Adrenal gland (tissue), 12 donors: Measurements from ENCODE around the gene HIC1. TPM values are rescaled to one million over a fixed set of nuclear protein-coding genes. Genes with fewer than 3 reads are reported as not detected.

Experiments
- DNase-seq, 7 donors: peaks; one replicate each; pipeline ENCODE4 v3.0.0-alpha.2; 2019 to 2020
- H3K27ac ChIP-seq, 5 donors: fragments of 200-600 bp; sonication (generic) in 4 of 5; 1 replicate in 3 of 5; 2 replicates in 2 of 5; pipeline versions ENCODE4 v1.5.1 to v1.8.0; 2016 to 2020; ENCODE audit warnings: mild to moderate bottlenecking in 1 of 5
- H3K27me3 ChIP-seq: fragments of 200-600 bp; 2 replicates; pipeline ENCODE4 v1.8.0; 2021
- H3K36me3 ChIP-seq, 2 donors: fragments of 200-600 bp; replicated peaks in 1 of 2; 1 replicate in 1 of 2; 2 replicates in 1 of 2; pipeline versions ENCODE4 v1.5.1 to v1.8.0; 2018 to 2022
- H3K4me1 ChIP-seq, 2 donors: fragments of 200-600 bp; replicated peaks in 1 of 2; 1 replicate in 1 of 2; 2 replicates in 1 of 2; pipeline versions ENCODE4 v1.5.1 to v1.8.0; 2018 to 2021
- H3K4me3 ChIP-seq, 4 donors: fragments of 200-600 bp; sonication (generic) in 3 of 4; one replicate each; pipeline ENCODE4 v1.5.1; 2016 to 2018
- H3K9me3 ChIP-seq, 3 donors: fragments of 200-600 bp; sonication (generic) in 1 of 3; replicated peaks in 1 of 3; 1 replicate in 2 of 3; 2 replicates in 1 of 3; pipeline versions ENCODE4 v1.5.1 to v1.8.0; 2016 to 2021
- POLR2A ChIP-seq, 2 donors: fragments of 450-650 bp; IDR thresholded peaks; one replicate each; pipeline ENCODE4 v1.6.1; 2017; ENCODE audit warnings: antibody characterized with exemption in 2 of 2, mild to moderate bottlenecking in 2 of 2, moderate library complexity in 1 of 2
- WGBS, 4 donors: extraction: QIAGEN DNeasy Blood & Tissue Kit in 2 of 4; methylation state at CpG; one replicate each; pipeline versions ENCODE4 v1.1.5 to v1.1.7; 2013 to 2017; 5-methylcytosine and 5-hydroxymethylcytosine counted together
- intact Hi-C, 2 donors: fragments of 100-400 bp; cut with DNase I; formaldehyde crosslinking; loops; one replicate each; pipeline versions ENCODE4 v1.14.1 to v1.15.0; 2022 to 2023
- polyA plus RNA-seq, 3 donors: library from polyadenylated mRNA; stranded (reverse); fragments of 200-250 nt in 2 of 3; fragments of 350-450 nt in 1 of 3; fragmentation: Illumina TruSeq in 1 of 3; extraction: RNeasy Lipid Tissue Mini Kit (QIAGEN cat#74804) in 1 of 3; gene quantifications; one replicate each; pipeline ENCODE4 v1.2.3, GENCODE V29; 2013 to 2014
- total RNA-seq, 9 donors: library from RNA; depleted of rRNA in 4 of 9; stranded (reverse); fragments of >200 nt in 4 of 9; fragments of 120-200 nt in 1 of 9; fragmentation: NEBNext Ultra II Directional in 1 of 9; extraction: Animal tissue kit (Norgen Biotek cat#: 25700) in 1 of 9; gene quantifications; one replicate each; pipeline versions ENCODE4 v1.1.0 to v1.2.4, GENCODE V29; 2013 to 2023
- TF ChIP-seq, protein P1 (sequence below), 6 experiments: fragments of 450-650 bp in 4 of 6; fragments of 200-600 bp in 2 of 6; sonication (generic) in 1 of 6; IDR thresholded peaks; 1 replicate in 5 of 6; 2 replicates in 1 of 6; pipeline versions ENCODE4 v1.5.1 to v1.8.0; 2016 to 2021; ENCODE audit warnings: antibody characterized with exemption in 6 of 6, mild to moderate bottlenecking in 2 of 6, moderate library complexity in 1 of 6
- donor health status: healthy with polysubstance abuse.
- donor health status: Bipolar disorder and iron deficiency.
- donor health status: DM: yes; HTN: yes; CAD: no.
- donor health status: DM: no; HTN: no; CAD: no.
- donor health status: DM: no; HTN: no; CAD: no.
- donor health status: DM: yes; HTN: yes; CAD: no.

HIC1 gene
- total and polyA plus RNA-seq, 12 donors, result 0.92 to 61.8 (median 23.9) TPM

DNA sequence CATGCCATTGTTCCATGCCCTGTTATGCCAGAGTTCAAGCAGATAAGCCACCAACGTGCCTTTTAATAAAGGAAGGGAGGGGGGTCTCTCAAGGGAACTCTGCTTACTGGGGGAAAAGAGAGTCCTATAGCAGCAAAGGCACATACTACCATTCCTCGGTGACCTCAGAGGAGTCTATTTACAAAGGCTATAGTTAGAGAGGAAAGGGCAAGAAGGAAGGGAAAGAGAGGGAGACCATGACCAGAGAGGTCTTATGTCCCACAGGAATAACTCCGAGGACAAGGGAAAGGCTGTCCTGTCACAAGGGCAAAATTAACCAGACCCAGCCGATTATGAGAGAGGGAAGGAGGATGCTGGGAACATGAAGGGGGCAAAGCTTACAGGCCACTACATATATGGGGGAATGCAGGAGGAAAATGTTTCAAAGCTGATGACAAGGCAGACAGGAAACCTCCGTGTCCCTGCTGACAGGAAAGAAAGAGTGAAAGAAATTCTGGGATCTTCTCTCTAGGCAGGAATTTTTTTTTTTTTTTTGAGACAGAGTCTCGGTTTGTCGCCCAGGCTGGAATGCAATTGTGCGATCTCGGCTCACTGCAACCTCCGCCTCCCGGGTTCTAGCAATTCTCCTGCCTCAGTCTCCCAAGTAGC is 51.5 kb downstream of the HIC1 start:
- peaks cover 0 to 26% of the 10 kb centered on the region in 2 donors for H3K4me1 ChIP-seq
- H3K9me3 ChIP-seq, result no peaks in the 10 kb centered on the region
- peak in 1 of 7 donors; percentile 3 for DNase-seq
- no peaks in the 10 kb centered on the region for H3K36me3 ChIP-seq
- intact Hi-C loops, result no loop called here
- H3K4me3 ChIP-seq, result no peak overlapping the region
- WGBS, 4 donors, result 55 to 63% (median 59%) methylated on average over 11 of the region's 11 CpGs
- H3K27me3 ChIP-seq, result no peaks in the 10 kb centered on the region
- peak overlapping the region in 4 of 5 donors; percentile 19 to 75 (median 42) for H3K27ac ChIP-seq
- TF ChIP-seq, protein P1, sequence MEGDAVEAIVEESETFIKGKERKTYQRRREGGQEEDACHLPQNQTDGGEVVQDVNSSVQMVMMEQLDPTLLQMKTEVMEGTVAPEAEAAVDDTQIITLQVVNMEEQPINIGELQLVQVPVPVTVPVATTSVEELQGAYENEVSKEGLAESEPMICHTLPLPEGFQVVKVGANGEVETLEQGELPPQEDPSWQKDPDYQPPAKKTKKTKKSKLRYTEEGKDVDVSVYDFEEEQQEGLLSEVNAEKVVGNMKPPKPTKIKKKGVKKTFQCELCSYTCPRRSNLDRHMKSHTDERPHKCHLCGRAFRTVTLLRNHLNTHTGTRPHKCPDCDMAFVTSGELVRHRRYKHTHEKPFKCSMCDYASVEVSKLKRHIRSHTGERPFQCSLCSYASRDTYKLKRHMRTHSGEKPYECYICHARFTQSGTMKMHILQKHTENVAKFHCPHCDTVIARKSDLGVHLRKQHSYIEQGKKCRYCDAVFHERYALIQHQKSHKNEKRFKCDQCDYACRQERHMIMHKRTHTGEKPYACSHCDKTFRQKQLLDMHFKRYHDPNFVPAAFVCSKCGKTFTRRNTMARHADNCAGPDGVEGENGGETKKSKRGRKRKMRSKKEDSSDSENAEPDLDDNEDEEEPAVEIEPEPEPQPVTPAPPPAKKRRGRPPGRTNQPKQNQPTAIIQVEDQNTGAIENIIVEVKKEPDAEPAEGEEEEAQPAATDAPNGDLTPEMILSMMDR (IDR thresholded peaks at IDR 0.05), result no peak
- TF ChIP-seq POLR2A (IDR thresholded peaks at IDR 0.05), result no peak

DNA sequence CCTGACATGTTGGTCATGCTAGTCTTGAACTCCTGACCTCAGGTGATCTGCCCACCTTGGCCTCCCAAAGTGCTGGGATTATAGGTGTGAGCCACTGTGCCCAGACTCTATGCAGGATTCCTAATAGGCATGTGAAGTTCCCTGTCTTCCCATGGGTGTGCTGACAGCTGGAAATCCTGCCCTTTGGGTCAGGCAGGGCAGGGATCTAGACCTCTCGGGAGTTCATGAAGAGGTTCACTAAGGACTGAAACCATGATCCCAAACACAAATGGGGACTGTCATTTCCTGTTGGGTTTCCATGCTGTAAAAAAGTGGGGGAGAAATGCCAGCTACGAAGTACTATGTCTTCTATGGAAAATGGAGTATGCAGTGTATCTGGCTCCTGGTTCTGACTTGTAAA is 52.1 kb downstream of the HIC1 start:
- TF ChIP-seq, protein P1 (IDR thresholded peaks at IDR 0.05), result no peak
- TF ChIP-seq POLR2A (IDR thresholded peaks at IDR 0.05), result no peak
- WGBS, 4 donors, result 58 to 91% (median 83%) methylated on average over 2 of the region's 2 CpGs

DNA sequence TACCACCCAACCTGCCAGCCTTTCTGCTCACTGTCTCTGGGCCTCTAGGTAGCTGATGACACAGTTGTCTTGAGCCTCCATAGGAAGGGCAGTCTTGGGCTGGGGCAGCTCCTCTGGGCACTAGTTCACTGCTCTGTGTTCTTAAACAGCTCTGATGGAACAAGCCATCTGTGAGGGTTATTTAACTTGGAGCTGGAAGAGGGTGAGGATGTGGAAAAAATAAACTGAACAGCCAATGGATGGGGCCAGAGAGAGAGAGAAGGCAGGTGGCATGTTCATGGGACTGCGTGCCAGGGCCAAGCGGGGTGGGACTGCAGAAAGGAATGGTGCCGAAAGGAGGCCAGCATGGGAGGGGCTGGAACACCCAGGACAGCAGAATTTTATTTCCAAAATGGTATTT is 52.6 kb downstream of the HIC1 start:
- peak in 1 of 7 donors; percentile 5 for DNase-seq
- H3K9me3 ChIP-seq, result no peaks in the 10 kb centered on the region
- no peaks in the 10 kb centered on the region for H3K36me3 ChIP-seq
- intact Hi-C loops, result no loop called here
- H3K27ac ChIP-seq, result peak overlapping the region in 2 of 5 donors; percentile 53 to 75
- peaks cover 0 to 21% of the 10 kb centered on the region in 2 donors for H3K4me1 ChIP-seq
- H3K27me3 ChIP-seq, result no peaks in the 10 kb centered on the region
- TF ChIP-seq, protein P1 (IDR thresholded peaks at IDR 0.05), result no peak
- no peak for TF ChIP-seq POLR2A (IDR thresholded peaks at IDR 0.05)
- no peak overlapping the region for H3K4me3 ChIP-seq
- WGBS, 4 donors, result 81 to 90% (median 84%) methylated on average over 3 of the region's 3 CpGs

More for the DNA sequence above, 52.1 kb downstream of the HIC1 start:
- no peak overlapping the region for H3K4me3 ChIP-seq
- intact Hi-C loops, result no loop called here
- peak overlapping the region in 3 of 5 donors; percentile 19 to 75 (median 53) for H3K27ac ChIP-seq
- H3K4me1 ChIP-seq, result peaks cover 0 to 21% of the 10 kb centered on the region in 2 donors
- peak in 1 of 7 donors; percentile 4 for DNase-seq
- H3K36me3 ChIP-seq, result no peaks in the 10 kb centered on the region
- H3K9me3 ChIP-seq, result no peaks in the 10 kb centered on the region
- H3K27me3 ChIP-seq, result no peaks in the 10 kb centered on the region

DNA sequence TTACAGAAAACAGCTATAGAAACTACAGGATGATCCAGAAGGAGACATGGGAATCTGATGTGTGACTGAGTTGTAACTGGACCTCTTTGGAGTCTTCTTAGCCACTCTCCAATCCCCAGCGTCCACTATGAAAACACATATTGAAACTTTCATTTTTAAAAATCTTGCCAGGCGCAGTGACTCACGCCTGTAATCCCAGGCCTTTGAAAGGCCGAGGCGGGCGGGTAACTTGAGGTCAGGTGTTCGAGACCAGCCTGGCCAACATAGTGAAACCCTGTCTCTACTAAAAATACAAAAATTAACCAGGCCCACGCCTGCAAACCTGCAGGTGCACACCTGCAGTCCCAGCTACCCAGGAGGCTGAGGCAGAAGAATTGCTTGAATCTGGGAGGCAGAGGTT is 53.3 kb downstream of the HIC1 start:
- intact Hi-C loops, result no loop called here
- no peaks in the 10 kb centered on the region for H3K36me3 ChIP-seq
- no peak for TF ChIP-seq POLR2A (IDR thresholded peaks at IDR 0.05)
- peak in 1 of 7 donors; percentile 3 for DNase-seq
- WGBS, 4 donors, result 86 to 94% (median 92%) methylated on average over 8 of the region's 8 CpGs
- no peaks in the 10 kb centered on the region for H3K9me3 ChIP-seq
- peaks cover 0 to 14% of the 10 kb centered on the region in 2 donors for H3K4me1 ChIP-seq
- no peak overlapping the region for H3K4me3 ChIP-seq
- H3K27ac ChIP-seq, result no peak overlapping the region
- no peaks in the 10 kb centered on the region for H3K27me3 ChIP-seq

DNA sequence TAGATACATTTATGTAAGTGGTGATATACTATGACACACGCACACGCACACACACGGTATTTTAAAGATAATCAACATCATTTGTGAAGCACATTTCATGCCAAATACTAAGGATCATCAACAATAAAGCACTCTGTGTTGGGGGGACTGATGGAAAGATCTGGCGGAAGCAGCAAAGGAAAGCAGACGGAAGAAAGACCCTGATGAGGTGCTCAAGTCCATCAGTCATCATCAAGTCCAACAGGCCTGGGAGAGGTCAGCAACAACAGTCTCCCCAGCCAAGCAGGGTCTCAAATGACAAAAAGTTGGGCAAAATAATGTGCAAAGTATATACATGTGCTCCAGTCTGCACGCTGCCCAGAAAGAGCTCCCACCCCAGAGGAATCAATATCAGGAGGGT is 55.5 kb downstream of the HIC1 start:
- Histone ChIP-seq H3K4me1 (peaks cover 0 to 14% of the 10 kb centered on the region in 2 donors), H3K27me3 (no peaks in the 10 kb centered on the region), H3K36me3 (no peaks in the 10 kb centered on the region), H3K9me3 (no peaks in the 10 kb centered on the region), H3K27ac (no peak overlapping the region), H3K4me3 (no peak overlapping the region)
- no peak for DNase-seq
- no peak for TF ChIP-seq POLR2A (IDR thresholded peaks at IDR 0.05)
- TF ChIP-seq, protein P1 (IDR thresholded peaks at IDR 0.05), result no peak
- intact Hi-C loops, result no loop called here
- 90 to 94% (median 93%) methylated on average over 6 of the region's 6 CpGs for WGBS, 4 donors
